AG10803 (cell line): ENCODE results near the gene LRP1B.
A peak's percentile ranks its signal among the peaks of the same experiment; 100 is the strongest.

Source experiments
- DNase-seq: peaks from one replicate; pipeline ENCODE4 v3.0.0; 2010; ENCODE audit warnings: low read depth
- H3K4me3 ChIP-seq: 2 replicates; pipeline ENCODE4 v1.5.1; 2011; ENCODE audit warnings: mild to moderate bottlenecking, low read length, control low read depth
- TF ChIP-seq, protein P1 (sequence below): conservative IDR thresholded peaks from 2 replicates; pipeline ENCODE4 v1.5.1; 2011; ENCODE audit warnings: mild to moderate bottlenecking, low read length, control low read depth, inconsistent platforms

The LRP1B gene

DNA sequence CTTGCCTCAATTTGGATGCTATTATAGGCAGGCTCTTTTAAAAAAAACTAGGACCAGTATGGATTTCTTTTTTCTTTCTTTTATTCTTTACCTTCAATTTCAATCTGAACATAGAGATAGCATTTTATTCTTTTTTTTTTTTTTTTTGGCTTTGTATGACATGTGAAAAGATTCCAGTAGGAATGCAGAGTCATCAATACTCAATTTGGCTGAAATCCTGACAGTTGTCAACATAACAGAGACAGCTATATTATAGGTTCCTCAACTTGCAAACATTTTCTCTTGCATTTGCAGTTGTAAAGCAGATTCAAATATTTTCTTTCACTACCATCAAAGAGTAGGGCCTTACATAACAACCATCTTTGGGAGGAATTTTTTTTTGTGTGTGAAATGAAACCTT is 334.4 kb downstream of the LRP1B start:
- TF ChIP-seq, protein P1, sequence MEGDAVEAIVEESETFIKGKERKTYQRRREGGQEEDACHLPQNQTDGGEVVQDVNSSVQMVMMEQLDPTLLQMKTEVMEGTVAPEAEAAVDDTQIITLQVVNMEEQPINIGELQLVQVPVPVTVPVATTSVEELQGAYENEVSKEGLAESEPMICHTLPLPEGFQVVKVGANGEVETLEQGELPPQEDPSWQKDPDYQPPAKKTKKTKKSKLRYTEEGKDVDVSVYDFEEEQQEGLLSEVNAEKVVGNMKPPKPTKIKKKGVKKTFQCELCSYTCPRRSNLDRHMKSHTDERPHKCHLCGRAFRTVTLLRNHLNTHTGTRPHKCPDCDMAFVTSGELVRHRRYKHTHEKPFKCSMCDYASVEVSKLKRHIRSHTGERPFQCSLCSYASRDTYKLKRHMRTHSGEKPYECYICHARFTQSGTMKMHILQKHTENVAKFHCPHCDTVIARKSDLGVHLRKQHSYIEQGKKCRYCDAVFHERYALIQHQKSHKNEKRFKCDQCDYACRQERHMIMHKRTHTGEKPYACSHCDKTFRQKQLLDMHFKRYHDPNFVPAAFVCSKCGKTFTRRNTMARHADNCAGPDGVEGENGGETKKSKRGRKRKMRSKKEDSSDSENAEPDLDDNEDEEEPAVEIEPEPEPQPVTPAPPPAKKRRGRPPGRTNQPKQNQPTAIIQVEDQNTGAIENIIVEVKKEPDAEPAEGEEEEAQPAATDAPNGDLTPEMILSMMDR, result no peak
- H3K4me3 ChIP-seq, result no peak overlapping the region
- DNase-seq, result no peak

DNA sequence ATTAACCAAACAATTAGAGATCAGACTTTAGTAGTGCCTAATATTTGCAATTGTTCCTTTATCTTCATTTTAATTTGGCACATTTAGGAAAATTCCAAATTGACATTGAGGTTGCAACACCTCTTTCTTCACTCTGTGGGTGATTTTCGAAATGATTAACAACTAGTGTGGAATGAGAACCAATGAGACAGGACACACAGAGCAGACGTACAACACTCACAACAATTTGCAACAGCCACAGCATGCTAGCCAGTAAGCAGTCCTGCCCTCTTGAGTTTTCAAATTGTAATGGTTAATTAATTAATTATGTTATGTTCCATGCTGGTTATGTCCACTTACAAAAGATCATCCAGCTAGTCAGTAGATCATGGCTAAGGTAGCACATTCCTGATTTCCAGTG is 339.3 kb downstream of the LRP1B start:
- H3K4me3 ChIP-seq, result no peak overlapping the region
- TF ChIP-seq, protein P1, result no peak
- no peak for DNase-seq

DNA sequence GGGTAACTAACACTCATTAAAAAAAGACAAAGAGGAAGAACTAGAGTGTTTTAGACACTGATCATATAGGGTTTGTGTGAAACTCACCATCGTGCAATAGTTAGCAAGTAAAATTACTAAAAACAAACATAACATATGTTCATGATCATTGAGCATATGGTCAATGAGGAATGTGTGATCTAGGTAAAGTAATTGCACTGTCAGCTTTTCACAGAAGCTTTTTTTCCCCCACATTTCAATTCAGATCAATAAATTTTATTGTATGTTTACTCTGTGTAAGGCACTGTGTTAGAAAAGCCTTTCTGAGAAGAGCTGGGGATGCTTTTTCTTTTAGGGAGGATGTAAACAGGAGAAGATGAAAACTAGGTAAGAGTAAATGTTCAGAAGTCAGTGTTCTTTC is 348.2 kb downstream of the LRP1B start:
- DNase-seq, result no peak
- H3K4me3 ChIP-seq, result no peak overlapping the region
- TF ChIP-seq, protein P1, result no peak

DNA sequence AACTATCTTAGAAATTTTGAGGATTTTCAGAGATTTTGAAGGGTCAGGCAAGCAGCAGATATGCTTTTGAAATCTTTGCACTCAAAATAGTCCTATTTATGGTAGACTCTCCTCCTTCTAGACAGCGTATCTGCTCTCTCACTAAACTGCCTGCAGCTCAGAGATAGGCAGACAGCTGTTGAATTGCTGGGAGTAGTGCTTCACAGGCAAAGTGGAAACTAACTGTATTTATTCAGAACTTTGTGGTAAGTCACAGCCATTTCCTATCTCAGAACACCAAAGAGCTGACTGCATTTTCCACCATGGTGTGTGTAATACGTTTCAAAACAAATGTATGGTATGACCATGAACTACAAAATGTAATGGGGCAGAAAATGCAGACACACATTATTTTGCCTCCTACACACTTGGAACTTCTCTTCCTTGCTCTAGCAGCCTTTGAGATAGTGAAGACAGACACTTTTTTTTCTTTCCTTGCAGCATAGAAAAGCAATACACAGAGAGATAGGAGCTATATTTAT is 352.4 kb downstream of the LRP1B start:
- TF ChIP-seq, protein P1, result no peak
- DNase-seq, result no peak
- H3K4me3 ChIP-seq, result no peak overlapping the region

DNA sequence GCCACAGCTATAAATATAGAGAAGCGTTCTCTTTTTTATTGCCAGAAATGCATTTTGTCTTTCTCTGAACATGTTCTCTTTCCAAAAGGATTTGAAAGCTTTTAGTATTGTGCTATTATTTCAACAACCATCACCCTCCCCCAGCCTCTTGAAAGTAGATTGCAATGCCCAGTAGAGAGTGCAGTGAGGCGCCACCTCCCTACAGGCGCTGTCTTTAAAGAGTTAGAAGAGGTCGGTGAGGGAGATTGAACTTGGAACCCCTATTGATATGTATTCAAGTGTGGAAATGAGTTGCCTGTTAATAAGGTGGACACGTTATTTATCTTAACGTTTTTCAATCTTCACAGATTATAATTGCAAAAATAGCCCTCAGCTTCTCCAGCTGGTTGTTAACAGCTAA is 360.3 kb downstream of the LRP1B start:
- no peak for DNase-seq
- no peak overlapping the region for H3K4me3 ChIP-seq
- TF ChIP-seq, protein P1, result no peak

DNA sequence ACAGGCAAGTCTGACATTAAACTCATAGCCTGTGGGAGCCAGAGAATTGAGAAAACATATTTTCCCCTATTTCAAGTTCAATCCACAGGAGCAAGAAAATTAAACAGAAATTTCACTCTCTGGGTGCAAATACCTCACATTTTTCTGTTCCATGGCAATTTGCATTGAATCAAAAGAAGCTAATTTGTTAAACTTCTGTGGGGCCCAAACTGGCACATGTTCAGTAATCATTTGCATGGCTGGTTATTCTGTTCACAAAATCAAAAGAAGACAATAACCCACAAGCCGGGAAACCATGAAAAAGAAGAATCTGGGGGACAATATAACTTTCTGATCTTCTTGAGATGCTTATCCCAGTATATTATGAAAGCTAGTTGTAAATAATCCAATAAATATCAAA is 363.1 kb downstream of the LRP1B start:
- TF ChIP-seq, protein P1, result no peak
- no peak for DNase-seq
- no peak overlapping the region for H3K4me3 ChIP-seq

DNA sequence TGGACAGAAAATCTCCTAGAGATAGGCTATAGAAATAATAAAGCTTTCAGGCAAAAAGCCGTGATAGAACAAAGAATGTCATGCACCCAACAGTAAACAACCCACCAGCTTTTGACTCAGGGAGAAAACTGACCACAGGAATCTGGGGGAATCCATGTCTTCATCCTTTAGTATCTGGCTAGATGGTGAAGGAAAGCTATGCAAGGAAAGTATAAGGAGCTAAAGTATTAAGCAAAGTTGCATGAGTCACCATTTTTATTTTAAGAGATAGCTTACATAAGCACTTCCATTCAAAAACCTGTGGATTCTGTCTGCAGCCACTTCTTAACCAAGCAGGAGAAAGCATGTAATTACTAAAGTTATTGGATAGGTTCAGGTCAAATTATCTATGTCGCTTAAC is 363.8 kb downstream of the LRP1B start:
- DNase-seq, result peak; percentile 4
- TF ChIP-seq, protein P1, result no peak
- no peak overlapping the region for H3K4me3 ChIP-seq
